Limb (tissue), 2 donors: ENCODE results near the gene PPP6R2.
"Not testable (repeated sequence)": the region's sequence is repeated elsewhere in the genome, so short reads cannot be mapped to it uniquely, and the experiment has no call there.

ENCODE experiments used
- DNase-seq, 2 donors: peaks; one replicate each; pipeline ENCODE4 v3.0.0-alpha.2; 2016; ENCODE audit errors: extremely low spot score in 2 of 2

PPP6R2 gene

GRCh38 chr22:50317178-50317577 is 25.9 kb upstream of the PPP6R2 start:
- DNase-seq, result no peak

GRCh38 chr22:50317674-50318073 is 25.5 kb upstream of the PPP6R2 start:
- no peak for DNase-seq

- DNase-seq, result no peak
These were observed 24.8 kb upstream of the PPP6R2 start for GRCh38 chr22:50318356-50318697.

GRCh38 chr22:50318698-50319411 is 24.3 kb upstream of the PPP6R2 start:
- DNase-seq, result no peak

- no peak for DNase-seq
These were observed 23.6 kb upstream of the PPP6R2 start for GRCh38 chr22:50319503-50319951.

GRCh38 chr22:50320116-50320515 is 23.0 kb upstream of the PPP6R2 start:
- DNase-seq, result no peak

- no peak for DNase-seq
These were observed 22.3 kb upstream of the PPP6R2 start for GRCh38 chr22:50320671-50321325.

- not testable (repeated sequence) for DNase-seq
These were observed 20.6 kb upstream of the PPP6R2 start for GRCh38 chr22:50322382-50323104.

GRCh38 chr22:50323900-50324299 is 19.2 kb upstream of the PPP6R2 start:
- DNase-seq, result no peak

GRCh38 chr22:50325444-50326224 is 17.5 kb upstream of the PPP6R2 start:
- DNase-seq, result no peak

- DNase-seq, result no peak
These were observed 16.7 kb upstream of the PPP6R2 start for GRCh38 chr22:50326225-50326955.

- DNase-seq, result peak; percentile 92 to 93
These were observed 16.0 kb upstream of the PPP6R2 start, which contains the start of gene DENND6B for GRCh38 chr22:50326956-50327710. Gene DENND6B, minus strand, starts transcription at chr22:50327012. Its CDS starts 24 bp downstream, at chr22:50326988.

GRCh38 chr22:50327711-50328019 is 15.5 kb upstream of the PPP6R2 start:
- DNase-seq, result no peak

- no peak for DNase-seq
These were observed 13.9 kb upstream of the PPP6R2 start for GRCh38 chr22:50329236-50329635.

GRCh38 chr22:50334433-50334832 is 8.7 kb upstream of the PPP6R2 start:
- DNase-seq, result not testable (repeated sequence)

GRCh38 chr22:50337262-50338041 is 5.7 kb upstream of the PPP6R2 start:
- DNase-seq, result no peak

GRCh38 chr22:50338042-50338573 is 5.0 kb upstream of the PPP6R2 start:
- DNase-seq, result no peak

GRCh38 chr22:50338860-50339462 is 4.2 kb upstream of the PPP6R2 start:
- no peak for DNase-seq
